Cardiac atrium fibroblast (primary cell): Measurements from ENCODE around the gene MPZL3. TPM values are rescaled to one million over a fixed set of nuclear protein-coding genes. Genes with fewer than 3 reads are reported as not detected.

ENCODE experiments used
- total RNA-seq: library from RNA; depleted of rRNA; stranded (reverse); fragments of >200 nt; gene quantifications from 2 replicates; pipeline ENCODE4 v1.2.3, GENCODE V29; 2015

The MPZL3 gene
- total RNA-seq = 0.49 TPM in 1 of 2 replicates, not detected in the other

GRCh38 chr11:118251858-118252652 is at the start of gene MPZL3:
Gene MPZL3, minus strand, starts transcription at chr11:118252365. Its CDS starts 71 bp downstream, at chr11:118252294.

GRCh38 chr11:118263695-118264568 is 11.8 kb upstream of the MPZL3 start, which contains the start of gene MPZL2:
Gene MPZL2, minus strand, starts transcription at chr11:118264297. Its CDS starts 144 bp downstream, at chr11:118264153.

GRCh38 chr11:118224511-118225188 is 27.5 kb downstream of the MPZL3 start, which contains the start of gene JAML:
Gene JAML, minus strand, starts transcription at chr11:118225011. Its CDS starts 10,145 bp downstream, at chr11:118214866.

Other genes with a start within 250 kb of the MPZL3 start
- gene TMPRSS4, start 175.3 kb downstream of the MPZL3 start, total RNA-seq = not detected in 2 replicates
- gene SMIM35, start 165.4 kb downstream of the MPZL3 start, total RNA-seq = not detected in 2 replicates
- gene SCN4B, start 99.5 kb downstream of the MPZL3 start, total RNA-seq = not detected in 2 replicates
- gene SCN2B, start 75.7 kb downstream of the MPZL3 start, total RNA-seq = 0.16 TPM in 1 of 2 replicates, not detected in the other
- not detected in 2 replicates for gene JAML, start 27.4 kb downstream of the MPZL3 start, total RNA-seq
- gene MPZL2, start 11.9 kb upstream of the MPZL3 start, total RNA-seq = 0.18 and 0.65 TPM in 2 replicates
- gene CD3E, start 52.4 kb upstream of the MPZL3 start, total RNA-seq = not detected in 2 replicates
- not detected in 2 replicates for gene CD3D, start 90.3 kb upstream of the MPZL3 start, total RNA-seq
- gene CD3G, start 92.0 kb upstream of the MPZL3 start, total RNA-seq = not detected in 2 replicates
- gene UBE4A, start 107.2 kb upstream of the MPZL3 start, total RNA-seq = 31.8 and 36.5 TPM in 2 replicates
- 40.3 and 41.5 TPM in 2 replicates for gene ATP5MG, start 149.2 kb upstream of the MPZL3 start, total RNA-seq
- gene KMT2A, start 184.1 kb upstream of the MPZL3 start, total RNA-seq = 18.8 and 20.1 TPM in 2 replicates